Activated T-helper 17 cell treated with anti-CD3 and anti-CD28 coated beads, Interleukin-2, amount 50 U/mL, for 72 hours (primary cell): ENCODE data around the gene FCAMR. TPM values are rescaled to one million over a fixed set of nuclear protein-coding genes. Genes with fewer than 3 reads are reported as not detected.
A peak's percentile ranks its signal among the peaks of the same experiment; 100 is the strongest.
"Not testable (repeated sequence)": the region's sequence is repeated elsewhere in the genome, so short reads cannot be mapped to it uniquely, and the experiment has no call there.

Source experiments
- ATAC-seq: fragments of 150-1000 bp; cut with Tn5 transposase; replicated peaks from 2 replicates; pipeline ENCODE4 v1.10.0; 2021; ENCODE audit warnings: mild to moderate bottlenecking, moderate library complexity
- H3K27ac Mint-ChIP-seq: one replicate; pipeline ENCODE4 v1.8.0; 2022; ENCODE audit warnings: mixed read lengths
- H3K27me3 Mint-ChIP-seq: one replicate; pipeline ENCODE4 v1.8.0; 2022; ENCODE audit warnings: mixed read lengths
- H3K36me3 Mint-ChIP-seq: one replicate; pipeline ENCODE4 v1.8.0; 2022; ENCODE audit warnings: low read depth, mild to moderate bottlenecking, mixed read lengths
- H3K4me1 Mint-ChIP-seq: one replicate; pipeline ENCODE4 v1.8.0; 2022; ENCODE audit warnings: mixed read lengths
- H3K4me3 Mint-ChIP-seq: one replicate; pipeline ENCODE4 v1.8.0; 2022; ENCODE audit warnings: mild to moderate bottlenecking, mixed read lengths
- H3K9me3 Mint-ChIP-seq: one replicate; pipeline ENCODE4 v1.8.0; 2022; ENCODE audit warnings: mixed read lengths
- total RNA-seq, 2 donors: library from RNA; stranded (reverse); gene quantifications; one replicate each; pipeline ENCODE4 v1.2.3, GENCODE V29; 2022

The FCAMR gene
- total RNA-seq, 2 donors from 2014 or later: not detected

DNA sequence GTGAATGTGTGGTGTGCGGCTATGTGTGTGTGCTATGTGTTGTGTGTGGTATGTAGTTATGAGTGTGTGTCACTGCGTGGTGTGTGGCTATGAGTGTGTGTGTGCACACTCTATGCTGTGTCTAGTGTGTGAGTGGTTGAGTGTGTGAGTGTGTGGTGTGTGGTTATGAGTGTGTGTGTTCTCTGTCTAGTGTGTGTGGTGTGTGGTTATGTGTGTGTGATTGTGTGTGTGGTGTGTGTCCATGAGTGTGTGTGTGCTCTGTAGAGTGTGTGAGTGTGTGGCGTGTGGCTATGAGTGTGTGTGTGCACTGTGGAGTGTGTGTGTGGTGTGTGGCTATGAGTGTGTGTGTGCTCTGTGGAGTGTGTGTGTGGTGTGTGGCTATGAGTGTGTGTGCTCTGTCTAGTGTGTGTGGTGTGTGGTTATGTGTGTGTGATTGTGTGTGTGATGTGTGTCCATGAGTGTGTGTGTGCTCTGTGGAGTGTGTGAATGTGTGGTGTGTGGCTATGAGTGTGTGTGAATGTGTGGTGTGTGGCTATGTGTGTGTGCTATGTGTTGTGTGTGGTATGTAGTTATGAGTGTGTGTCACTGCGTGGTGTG, 46.2 kb downstream of the FCAMR start:
- peak; percentile 2 for ATAC-seq
- Mint-ChIP-seq H3K4me1 (peaks cover 11% of the 10 kb centered on the region), H3K36me3 (peaks cover 20% of the 10 kb centered on the region)
- not testable (repeated sequence) for H3K27me3 Mint-ChIP-seq, H3K4me3 Mint-ChIP-seq, H3K27ac Mint-ChIP-seq, H3K9me3 Mint-ChIP-seq

DNA sequence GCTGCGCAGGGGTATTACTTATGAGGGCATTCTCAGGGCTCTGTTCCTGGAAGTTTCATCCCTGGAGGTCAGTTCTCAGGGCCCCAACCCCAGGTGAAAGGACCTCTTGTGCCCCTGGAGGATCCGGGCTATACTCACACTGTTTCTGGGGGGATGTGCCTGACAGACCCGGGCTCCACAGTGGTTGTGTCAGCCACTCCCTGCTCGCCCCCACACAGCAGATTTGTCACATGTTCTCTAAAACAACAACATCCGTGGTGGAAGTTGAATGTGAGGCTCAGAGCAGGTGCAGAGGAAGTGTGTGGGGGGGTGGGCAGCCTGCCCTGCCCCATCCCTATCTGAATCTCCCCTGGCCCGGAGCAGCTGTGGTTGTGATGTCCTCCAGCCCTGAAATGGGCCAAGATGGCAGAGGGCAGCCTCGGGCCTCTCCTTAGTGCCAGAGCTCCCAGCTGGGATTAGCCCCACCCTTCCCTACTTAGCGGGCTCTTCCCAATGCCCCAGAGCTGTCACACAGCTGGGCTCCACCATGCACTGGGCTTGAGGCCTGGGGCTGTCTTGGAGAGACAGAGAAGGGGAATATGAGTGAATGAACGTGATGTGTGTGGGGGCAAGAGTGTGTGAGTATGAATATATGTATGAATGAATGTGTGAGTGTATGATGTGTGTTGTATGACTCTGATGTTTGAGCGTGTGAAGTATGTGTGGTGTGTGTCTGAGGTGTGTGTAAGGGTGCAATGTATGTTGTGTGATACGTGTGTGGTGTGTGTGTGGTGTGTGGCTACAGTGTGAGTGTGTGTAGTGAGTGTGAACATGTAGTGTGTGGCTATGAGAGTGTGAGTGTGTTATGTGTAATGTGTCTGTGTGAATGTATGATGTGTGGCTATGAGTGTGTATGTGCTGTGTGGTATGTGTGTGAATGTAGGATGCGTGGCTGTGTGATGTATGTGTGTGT, 47.0 kb downstream of the FCAMR start:
- H3K9me3 Mint-ChIP-seq: no peaks in the 10 kb centered on the region
- H3K4me3 Mint-ChIP-seq: no peak overlapping the region
- no peak overlapping the region for H3K27ac Mint-ChIP-seq
- H3K27me3 Mint-ChIP-seq: no peaks in the 10 kb centered on the region
- peaks cover 13% of the 10 kb centered on the region for H3K4me1 Mint-ChIP-seq
- ATAC-seq: peak; percentile 66
- peaks cover 26% of the 10 kb centered on the region for H3K36me3 Mint-ChIP-seq

DNA sequence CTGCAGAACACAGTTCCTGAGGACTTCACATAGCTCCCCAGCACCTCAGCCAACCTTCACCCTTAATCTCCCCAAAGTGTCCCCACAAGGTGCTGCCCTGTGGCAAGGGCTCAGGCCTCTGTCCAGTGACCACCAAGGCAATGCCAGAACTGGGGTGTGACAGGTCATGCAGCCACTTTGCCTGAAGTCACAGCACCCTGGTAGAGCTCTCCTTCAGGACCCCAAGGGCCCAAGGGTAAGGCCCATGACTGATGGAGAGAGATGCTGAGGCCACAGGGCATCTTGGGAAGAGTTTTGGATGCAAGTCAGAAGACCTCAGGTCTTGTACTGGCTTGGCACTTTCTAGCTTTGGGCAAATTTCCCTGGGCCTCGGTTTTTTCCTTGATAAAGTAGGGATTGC, 47.7 kb downstream of the FCAMR start:
- Mint-ChIP-seq H3K36me3 (peaks cover 33% of the 10 kb centered on the region), H3K9me3 (no peaks in the 10 kb centered on the region), H3K4me1 (peaks cover 21% of the 10 kb centered on the region), H3K27ac (no peak overlapping the region), H3K27me3 (no peaks in the 10 kb centered on the region), H3K4me3 (no peak overlapping the region)
- no peak for ATAC-seq

DNA sequence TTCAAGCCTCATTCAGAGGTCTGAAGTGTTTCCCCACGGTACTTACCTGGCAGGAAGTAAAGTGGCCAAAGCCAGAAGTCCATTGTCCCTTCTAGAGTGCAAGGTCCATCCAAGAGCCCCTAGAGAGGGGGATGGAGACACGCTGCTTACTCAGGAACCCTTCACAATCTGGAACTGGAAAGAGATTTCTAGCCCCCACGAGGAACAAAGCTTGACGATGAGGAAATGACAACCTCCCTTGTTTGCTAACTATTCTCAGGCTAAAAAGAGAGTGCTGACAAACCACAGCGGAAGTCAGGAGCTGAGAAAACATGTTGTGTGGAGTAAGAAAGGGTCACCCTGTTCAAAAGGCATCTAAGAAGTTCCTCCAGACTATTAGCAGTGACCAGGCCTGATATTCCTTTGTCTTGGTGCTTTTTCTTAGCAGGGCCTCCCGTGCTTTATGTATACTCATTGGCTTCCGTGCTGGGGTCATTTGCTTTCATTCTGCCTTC, 48.4 kb downstream of the FCAMR start, which contains the start of gene FCMR:
TSS of gene FCMR (minus strand) at position 170 of the 494 bp plus-strand sequence. CDS start at position 83, 87 bp downstream.
- H3K9me3 Mint-ChIP-seq: no peaks in the 10 kb centered on the region
- peaks cover 40% of the 10 kb centered on the region for H3K36me3 Mint-ChIP-seq
- H3K4me3 Mint-ChIP-seq: no peak within 1 kb of the TSS
- ATAC-seq: peak; percentile 35
- peaks cover 27% of the 10 kb centered on the region for H3K4me1 Mint-ChIP-seq
- H3K27me3 Mint-ChIP-seq: no peaks in the 10 kb centered on the region
- H3K27ac Mint-ChIP-seq: no peak within 1 kb of the TSS

DNA sequence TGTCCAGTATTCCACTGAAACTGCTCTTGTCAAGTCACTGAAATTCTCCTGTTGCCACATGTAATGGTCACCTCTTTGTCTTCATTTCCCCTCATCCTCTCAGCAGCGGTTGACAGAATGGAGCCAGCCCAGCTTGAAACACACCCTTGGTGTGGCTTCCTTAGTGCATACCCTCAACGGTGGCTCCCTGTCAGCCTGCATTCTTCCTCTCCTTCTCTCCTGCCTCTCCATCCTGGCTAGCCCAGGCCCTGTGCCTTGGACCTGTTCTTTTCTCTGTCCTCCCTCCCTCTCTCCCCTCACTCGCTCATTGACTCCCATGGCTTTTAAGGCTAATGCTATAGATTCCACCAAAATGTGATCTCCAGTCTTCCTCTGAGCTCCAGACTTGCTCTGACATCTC, 52.2 kb downstream of the FCAMR start:
- Mint-ChIP-seq H3K27me3 (no peaks in the 10 kb centered on the region), H3K4me3 (no peak overlapping the region), H3K9me3 (no peaks in the 10 kb centered on the region), H3K36me3 (peaks cover 78% of the 10 kb centered on the region), H3K27ac (peak overlapping the region; percentile 36), H3K4me1 (peaks cover 55% of the 10 kb centered on the region)
- ATAC-seq: no peak

DNA sequence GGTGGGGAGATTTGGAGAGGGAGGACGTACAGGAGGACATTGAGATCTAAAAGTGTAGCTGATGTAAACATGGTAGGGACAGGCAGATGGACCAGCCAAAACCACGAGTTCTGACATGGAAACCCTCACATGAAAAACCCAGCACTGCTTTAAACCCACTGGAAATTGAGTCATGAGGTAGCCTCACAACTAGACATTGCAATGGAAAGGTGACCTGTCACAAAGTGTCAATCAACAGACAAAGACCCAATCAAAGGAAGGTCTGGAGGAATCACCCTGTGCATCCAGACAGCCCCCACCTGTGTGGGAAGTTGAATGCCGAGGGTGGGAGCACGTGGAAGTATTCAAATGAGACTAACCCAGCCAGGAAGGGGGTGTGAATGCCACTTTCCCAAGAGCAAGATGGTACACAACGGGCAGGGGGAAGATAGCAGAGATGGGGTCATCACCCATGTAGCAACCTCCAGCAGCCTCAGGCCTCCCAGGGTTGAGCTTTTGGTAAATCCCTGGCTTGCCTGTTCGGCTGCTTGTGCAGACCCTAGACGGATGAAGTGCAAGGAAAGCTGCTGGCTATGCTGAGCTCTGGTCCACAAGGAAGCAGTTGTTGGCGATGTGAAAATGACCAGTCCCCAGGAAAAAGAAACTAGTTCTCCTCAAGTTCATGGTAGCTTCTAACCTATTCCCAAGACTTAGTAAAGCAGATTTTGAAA, 54.1 kb downstream of the FCAMR start:
- peak overlapping the region; percentile 36 for H3K27ac Mint-ChIP-seq
- peak; percentile 46 for ATAC-seq
- H3K27me3 Mint-ChIP-seq: no peaks in the 10 kb centered on the region
- H3K4me1 Mint-ChIP-seq: peaks cover 73% of the 10 kb centered on the region
- no peak overlapping the region for H3K4me3 Mint-ChIP-seq
- H3K36me3 Mint-ChIP-seq: peaks cover 95% of the 10 kb centered on the region
- no peaks in the 10 kb centered on the region for H3K9me3 Mint-ChIP-seq

DNA sequence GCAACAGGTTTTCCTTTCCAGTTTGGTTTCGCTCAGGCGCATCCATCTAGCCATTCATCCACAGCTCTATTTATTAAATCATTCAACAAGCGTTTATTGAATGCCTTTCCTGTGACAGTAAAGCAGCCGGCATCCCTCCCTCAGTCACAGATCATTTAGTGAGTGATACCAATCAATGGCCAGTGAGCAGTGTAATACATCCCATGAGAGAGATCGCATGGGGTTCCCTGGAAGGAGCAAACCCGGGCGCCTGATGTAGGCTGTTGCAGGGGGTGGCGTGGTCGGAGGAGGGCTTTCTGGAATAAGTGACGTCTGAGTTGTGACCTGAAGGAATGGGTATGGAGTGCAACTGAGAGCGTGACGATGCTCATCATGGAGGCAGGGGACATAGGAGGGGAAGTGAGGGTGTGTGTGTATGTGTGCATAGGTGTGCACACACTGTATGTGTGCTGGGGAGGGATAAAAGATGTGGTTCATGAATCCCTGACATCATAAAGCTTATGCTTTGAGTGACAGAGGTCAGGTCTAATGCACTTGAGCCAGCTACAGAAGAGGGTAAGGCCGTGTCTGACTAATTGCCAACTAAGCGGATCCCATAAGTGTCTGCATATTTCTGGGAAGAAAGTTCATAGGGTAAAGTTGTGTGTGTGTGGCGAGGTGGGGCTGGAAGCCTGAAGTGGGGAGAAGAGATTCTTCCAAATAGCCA, 55.1 kb downstream of the FCAMR start:
- H3K36me3 Mint-ChIP-seq: peaks cover 95% of the 10 kb centered on the region
- no peaks in the 10 kb centered on the region for H3K27me3 Mint-ChIP-seq
- H3K4me3 Mint-ChIP-seq: no peak overlapping the region
- H3K9me3 Mint-ChIP-seq: no peaks in the 10 kb centered on the region
- peaks cover 71% of the 10 kb centered on the region for H3K4me1 Mint-ChIP-seq
- H3K27ac Mint-ChIP-seq: peak overlapping the region; percentile 36
- ATAC-seq: no peak

DNA sequence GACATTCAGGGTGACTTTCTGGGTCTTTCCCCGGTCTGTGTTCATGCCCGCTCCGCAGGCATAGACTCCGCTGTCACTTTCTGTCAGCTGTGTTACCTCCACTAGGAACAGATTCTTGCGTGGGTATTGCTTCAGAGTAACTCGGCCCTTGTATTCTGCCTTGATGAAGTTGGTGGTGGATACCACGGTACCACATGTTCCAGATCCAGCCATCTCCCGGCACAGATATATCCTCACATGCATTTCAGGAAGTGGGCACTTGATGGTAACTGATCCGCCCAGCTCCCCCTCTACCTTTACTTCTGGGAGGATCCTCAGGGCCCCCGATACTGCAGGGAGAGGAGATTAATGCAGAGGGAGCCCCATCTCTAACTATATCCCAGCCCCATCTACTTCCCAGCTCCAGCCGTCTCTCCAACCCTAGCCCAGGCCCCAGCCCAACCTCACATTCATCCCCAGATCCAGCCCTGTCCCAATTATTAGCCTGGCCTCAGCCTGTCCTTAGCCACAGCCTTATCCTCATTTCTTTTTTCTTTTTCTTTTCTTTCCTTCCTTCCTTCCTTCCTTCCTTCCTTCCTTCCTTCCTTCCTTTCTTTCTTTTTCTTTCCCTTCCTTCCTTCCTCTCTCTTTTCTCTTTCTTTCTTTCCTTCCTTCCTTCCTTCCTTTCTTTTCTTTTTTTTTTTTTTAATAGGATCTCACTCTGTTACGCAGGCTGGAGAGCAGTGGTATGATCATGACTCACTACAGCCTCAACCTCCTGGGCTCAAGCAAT, 56.3 kb downstream of the FCAMR start:
- H3K27ac Mint-ChIP-seq: peak overlapping the region; percentile 36
- H3K4me1 Mint-ChIP-seq: peaks cover 67% of the 10 kb centered on the region
- H3K9me3 Mint-ChIP-seq: no peaks in the 10 kb centered on the region
- no peak overlapping the region for H3K4me3 Mint-ChIP-seq
- peaks cover 87% of the 10 kb centered on the region for H3K36me3 Mint-ChIP-seq
- no peaks in the 10 kb centered on the region for H3K27me3 Mint-ChIP-seq
- ATAC-seq: no peak

DNA sequence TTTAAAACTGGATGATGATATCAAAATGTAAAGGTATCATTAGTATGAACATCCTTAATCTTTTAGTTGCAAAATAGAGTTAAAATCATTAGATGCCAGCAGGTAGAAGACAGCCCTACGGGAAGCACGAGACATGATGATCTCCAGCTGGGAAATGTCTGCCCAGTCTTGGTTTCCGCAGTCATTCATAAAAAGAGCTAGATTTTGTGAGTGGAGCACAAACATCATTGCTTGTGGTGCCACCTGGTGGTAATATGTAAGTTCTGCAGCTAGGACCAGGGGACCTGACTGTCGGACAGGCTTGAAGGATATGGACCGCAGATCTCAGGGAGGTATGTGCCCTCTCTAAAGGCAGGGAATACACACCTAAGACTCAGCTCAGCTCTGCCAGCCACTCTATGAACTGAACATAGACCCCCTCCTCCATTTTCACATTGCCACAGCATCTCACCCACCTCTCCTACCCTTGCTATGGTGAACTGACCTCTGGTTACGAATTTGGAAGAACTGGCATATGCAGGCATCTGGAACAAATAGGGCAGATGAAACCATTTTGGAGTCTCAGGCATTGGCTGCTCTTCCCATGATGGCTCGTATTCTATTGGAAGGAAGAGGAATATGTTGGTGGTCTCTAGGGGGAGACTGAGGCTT, 57.7 kb downstream of the FCAMR start:
- Mint-ChIP-seq H3K4me3 (peak overlapping the region; percentile 33), H3K9me3 (no peaks in the 10 kb centered on the region), H3K27me3 (no peaks in the 10 kb centered on the region), H3K36me3 (peaks cover 89% of the 10 kb centered on the region), H3K4me1 (peaks cover 64% of the 10 kb centered on the region), H3K27ac (peak overlapping the region; percentile 16)
- peak; percentile 56 for ATAC-seq

DNA sequence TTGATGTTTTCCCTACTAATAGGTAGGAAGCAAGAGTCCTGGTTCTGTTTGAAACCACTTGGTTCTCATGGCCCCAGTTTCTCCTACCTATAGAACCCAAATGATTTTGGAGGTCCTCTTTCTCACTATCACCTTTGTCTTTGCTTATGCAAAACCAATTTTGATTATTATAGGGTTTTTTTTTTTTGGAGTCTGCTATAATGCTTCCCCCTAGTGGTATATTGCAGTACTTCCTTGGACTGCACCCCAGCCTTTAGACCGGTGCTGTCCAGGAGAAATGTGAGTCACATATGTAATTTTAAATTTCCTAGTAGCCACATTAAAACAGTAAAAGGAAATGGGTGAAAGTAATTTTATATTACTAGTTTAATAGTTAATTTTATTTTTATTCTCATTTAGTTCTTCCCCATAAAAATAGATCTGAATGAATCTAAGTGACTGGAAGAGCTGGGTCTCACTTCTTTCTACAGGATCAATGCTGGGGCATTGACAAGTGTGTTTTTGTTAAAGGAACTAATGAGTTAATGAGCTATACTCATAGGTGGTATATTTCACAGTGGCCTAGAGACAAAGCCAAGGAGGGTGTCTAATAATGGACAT, 59.1 kb downstream of the FCAMR start:
- no peaks in the 10 kb centered on the region for H3K9me3 Mint-ChIP-seq
- no peaks in the 10 kb centered on the region for H3K27me3 Mint-ChIP-seq
- peak overlapping the region; percentile 44 for H3K4me3 Mint-ChIP-seq
- H3K36me3 Mint-ChIP-seq: peaks cover 86% of the 10 kb centered on the region
- H3K4me1 Mint-ChIP-seq: peaks cover 58% of the 10 kb centered on the region
- no peak overlapping the region for H3K27ac Mint-ChIP-seq
- peak; percentile 55 for ATAC-seq

DNA sequence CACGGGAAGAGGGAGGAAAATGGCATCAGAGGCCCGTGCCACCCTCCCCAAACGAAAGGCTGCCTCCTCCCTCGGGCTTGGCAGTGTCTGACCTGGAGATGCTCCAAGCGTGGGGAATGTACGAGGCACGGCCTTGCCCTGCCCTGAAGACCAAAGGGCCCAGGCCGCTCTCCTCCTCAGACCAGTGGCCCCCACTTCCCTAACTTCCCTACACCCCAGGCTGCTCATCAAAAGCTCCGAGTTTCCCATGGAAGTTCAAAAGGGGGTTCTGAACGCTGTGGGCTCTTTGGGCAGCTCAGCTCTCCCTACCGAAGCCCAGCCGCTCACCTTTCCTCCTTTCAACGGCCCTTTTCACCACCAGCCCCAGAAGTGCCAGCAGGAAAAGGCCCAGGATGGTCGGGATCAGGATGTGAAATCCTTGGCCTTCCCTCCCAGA, 60.4 kb downstream of the FCAMR start:
- Mint-ChIP-seq H3K4me1 (peaks cover 58% of the 10 kb centered on the region), H3K36me3 (peaks cover 86% of the 10 kb centered on the region), H3K27me3 (no peaks in the 10 kb centered on the region), H3K27ac (no peak overlapping the region), H3K4me3 (peak overlapping the region; percentile 44), H3K9me3 (no peaks in the 10 kb centered on the region)
- no peak for ATAC-seq

DNA sequence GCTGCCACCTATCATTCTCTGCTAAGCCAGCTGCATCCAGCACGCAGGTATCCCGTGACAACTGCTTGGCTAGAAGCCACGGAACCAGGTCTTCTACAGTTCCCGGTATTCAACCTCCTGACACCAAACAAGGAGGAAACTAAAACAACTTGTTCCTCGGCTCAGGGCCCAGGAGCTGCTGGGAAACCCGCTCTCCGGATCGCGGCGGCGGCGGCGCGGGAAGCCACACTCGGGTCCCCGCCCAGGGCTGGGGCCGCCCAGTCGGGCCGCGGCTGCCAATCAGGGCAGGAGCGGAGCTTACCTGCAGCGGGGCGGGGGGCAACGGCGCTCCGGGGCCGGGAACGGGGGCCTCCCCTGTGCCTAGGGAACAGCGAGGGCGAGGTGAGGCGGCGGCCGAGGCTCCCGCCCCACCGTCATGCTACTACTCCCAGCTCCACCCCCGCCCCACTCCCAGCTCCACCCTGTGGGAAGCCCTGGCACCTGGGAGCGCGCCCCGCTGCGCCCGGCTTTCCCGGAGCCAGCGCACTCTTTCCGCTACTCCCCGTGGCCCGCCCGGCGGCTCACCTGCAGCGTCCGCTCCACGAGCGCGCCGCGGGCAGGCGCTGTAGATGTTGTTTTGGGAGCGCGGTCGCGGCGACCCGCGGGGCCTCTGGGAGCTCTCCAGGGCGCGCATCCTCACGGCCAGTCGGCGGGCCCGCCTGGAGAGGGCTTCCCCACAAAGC, 60.9 kb downstream of the FCAMR start:
- Mint-ChIP-seq H3K4me1 (peaks cover 58% of the 10 kb centered on the region), H3K27me3 (no peaks in the 10 kb centered on the region), H3K4me3 (peak overlapping the region; percentile 66), H3K36me3 (peaks cover 86% of the 10 kb centered on the region), H3K9me3 (no peaks in the 10 kb centered on the region), H3K27ac (no peak overlapping the region)
- peak; percentile 17 for ATAC-seq
